A673 (cell line): ENCODE data around the gene FXN. TPM values are rescaled to one million over a fixed set of nuclear protein-coding genes. Genes with fewer than 3 reads are reported as not detected.

Experiments used
- BruUV-seq: library from RNA; stranded (reverse); fragments of 400-500 nt; replicated peaks from 2 replicates; lab custom pipeline; 2021; lab: Mats Ljungman, UMichigan
- CTCF ChIA-PET: fragments of 300-600 bp; sonication (Branson Sonifier 250); formaldehyde crosslinking; loops from one replicate; lab custom pipeline; 2022; ENCODE audit warnings: antibody characterized with exemption; lab: Charles Lee
- POLR2A ChIA-PET: fragments of 300-600 bp; sonication (Branson Sonifier 250); formaldehyde crosslinking; loops from one replicate; lab custom pipeline; 2022; ENCODE audit warnings: antibody characterized with exemption; ENCODE audit not compliant: low non-redundant PET; lab: Charles Lee
- DNase-seq: peaks from one replicate; pipeline ENCODE4 v3.0.0-alpha.2; 2015; ENCODE audit warnings: low spot score
- H3K27ac ChIP-seq: fragments of 200-600 bp; sonication (generic); 2 replicates; pipeline ENCODE4 v1.5.1; 2016; ENCODE audit warnings: mixed run types, low read depth, mild to moderate bottlenecking, mixed read lengths, antibody characterized with exemption, low read length; ENCODE audit not compliant: poor library complexity, severe bottlenecking
- H3K27me3 ChIP-seq: fragments of 200-600 bp; sonication (generic); replicated peaks from 2 replicates; pipeline ENCODE4 v1.6.1; 2017; ENCODE audit warnings: mixed run types, low read depth, mild to moderate bottlenecking, mixed read lengths, antibody characterized with exemption, low read length; ENCODE audit not compliant: insufficient read depth, poor library complexity
- H3K36me3 ChIP-seq: fragments of 200-600 bp; sonication (generic); 2 replicates; pipeline ENCODE4 v1.6.1; 2016; ENCODE audit warnings: mixed run types, mild to moderate bottlenecking, mixed read lengths, antibody characterized with exemption, low read length; ENCODE audit not compliant: insufficient read depth, poor library complexity, severe bottlenecking
- H3K4me1 ChIP-seq: fragments of 200-600 bp; sonication (generic); 2 replicates; pipeline ENCODE4 v1.6.1; 2017; ENCODE audit warnings: mixed run types, mild to moderate bottlenecking, mixed read lengths, antibody characterized with exemption, low read length; ENCODE audit not compliant: insufficient read depth, poor library complexity, severe bottlenecking
- H3K4me3 ChIP-seq: fragments of 200-600 bp; sonication (generic); 2 replicates; pipeline ENCODE4 v1.5.1; 2016; ENCODE audit warnings: low read depth, mixed run types, mild to moderate bottlenecking, mixed read lengths, low read length; ENCODE audit not compliant: poor library complexity, severe bottlenecking
- H3K9me3 ChIP-seq: fragments of 200-600 bp; sonication (generic); 2 replicates; pipeline ENCODE4 v1.6.1; 2016; ENCODE audit warnings: mixed run types, low read depth, mild to moderate bottlenecking, mixed read lengths, antibody characterized with exemption, low read length; ENCODE audit not compliant: poor library complexity, severe bottlenecking
- EZH2 ChIP-seq: fragments of 200-600 bp; sonication (generic); IDR thresholded peaks from 2 replicates; pipeline ENCODE4 v1.6.1; 2017; ENCODE audit warnings: borderline replicate concordance, low read depth, mild to moderate bottlenecking, mixed read lengths, antibody characterized with exemption, low read length; ENCODE audit not compliant: poor library complexity, severe bottlenecking
- intact Hi-C: fragments of 100-400 bp; cut with micrococcal nuclease; formaldehyde crosslinking; loops from one replicate; pipeline ENCODE4 v1.10.0; 2022; ENCODE audit not compliant: unreplicated experiment
- total RNA-seq: library from RNA; stranded (reverse); gene quantifications from 2 replicates; pipeline ENCODE4 v1.2.3, GENCODE V29; 2021
- TF ChIP-seq, protein P1 (sequence below): fragments of 300-800, 200-600 bp; sonication (generic); conservative IDR thresholded peaks from 2 replicates; pipeline ENCODE4 v1.5.1; 2017; ENCODE audit warnings: low read depth, mild to moderate bottlenecking, antibody characterized with exemption, low read length, moderate library complexity, mixed read lengths

Gene FXN
- total RNA-seq, 1 experiment from 2014 or later: 20.8 TPM

DNA sequence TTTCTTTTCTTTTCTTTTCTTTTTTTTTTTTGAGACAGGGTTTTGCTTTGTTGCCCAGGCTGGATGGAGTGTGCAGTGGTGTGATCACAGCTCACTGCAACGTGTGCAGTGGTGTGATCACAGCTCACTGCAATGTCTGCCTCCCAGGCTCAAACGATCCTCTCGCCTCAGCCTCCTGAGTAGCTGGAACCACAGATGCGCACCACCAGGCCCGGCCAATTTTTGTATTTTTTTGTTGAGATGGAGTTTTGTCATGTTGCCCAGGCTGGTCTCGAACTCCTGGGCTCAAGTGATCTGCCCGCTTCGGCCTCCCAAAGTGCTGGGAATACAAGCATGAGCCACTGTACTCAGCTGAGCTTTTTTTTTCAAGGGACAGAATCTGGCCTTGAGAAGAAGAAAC is 101.8 kb downstream of the FXN start:
- intact Hi-C loops: no loop called here
- POLR2A ChIA-PET: no interaction called here

DNA sequence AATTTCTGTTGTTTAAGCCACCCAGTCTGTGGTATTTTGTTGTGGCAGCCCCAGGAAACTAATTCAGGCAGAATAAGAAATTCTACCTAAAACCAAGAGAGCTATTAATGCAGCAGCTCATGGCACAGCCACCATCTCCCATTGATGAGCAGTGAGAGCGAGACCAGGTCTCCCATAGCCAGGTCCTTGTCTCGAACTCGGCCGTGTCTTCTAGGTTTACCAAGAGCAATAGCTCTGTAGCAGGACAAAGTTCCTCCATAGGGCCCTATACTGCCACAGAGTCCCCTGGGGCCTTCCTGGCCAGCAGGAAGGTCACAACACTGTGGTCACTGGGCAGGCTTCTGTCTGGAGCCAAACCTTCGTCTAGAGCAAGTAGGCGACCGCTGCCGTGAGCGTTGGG is 104.0 kb downstream of the FXN start:
- intact Hi-C loops: no loop called here
- no peak overlapping the region for H3K4me3 ChIP-seq
- CTCF ChIA-PET: no interaction called here
- no peaks in the 10 kb centered on the region for H3K4me1 ChIP-seq
- no TSS peak for BruUV-seq
- POLR2A ChIA-PET: no interaction called here
- no peaks in the 10 kb centered on the region for H3K36me3 ChIP-seq
- H3K27ac ChIP-seq: no peak overlapping the region
- DNase-seq: no peak
- no peaks in the 10 kb centered on the region for H3K9me3 ChIP-seq
- TF ChIP-seq EZH2: no peak
- TF ChIP-seq, protein P1, sequence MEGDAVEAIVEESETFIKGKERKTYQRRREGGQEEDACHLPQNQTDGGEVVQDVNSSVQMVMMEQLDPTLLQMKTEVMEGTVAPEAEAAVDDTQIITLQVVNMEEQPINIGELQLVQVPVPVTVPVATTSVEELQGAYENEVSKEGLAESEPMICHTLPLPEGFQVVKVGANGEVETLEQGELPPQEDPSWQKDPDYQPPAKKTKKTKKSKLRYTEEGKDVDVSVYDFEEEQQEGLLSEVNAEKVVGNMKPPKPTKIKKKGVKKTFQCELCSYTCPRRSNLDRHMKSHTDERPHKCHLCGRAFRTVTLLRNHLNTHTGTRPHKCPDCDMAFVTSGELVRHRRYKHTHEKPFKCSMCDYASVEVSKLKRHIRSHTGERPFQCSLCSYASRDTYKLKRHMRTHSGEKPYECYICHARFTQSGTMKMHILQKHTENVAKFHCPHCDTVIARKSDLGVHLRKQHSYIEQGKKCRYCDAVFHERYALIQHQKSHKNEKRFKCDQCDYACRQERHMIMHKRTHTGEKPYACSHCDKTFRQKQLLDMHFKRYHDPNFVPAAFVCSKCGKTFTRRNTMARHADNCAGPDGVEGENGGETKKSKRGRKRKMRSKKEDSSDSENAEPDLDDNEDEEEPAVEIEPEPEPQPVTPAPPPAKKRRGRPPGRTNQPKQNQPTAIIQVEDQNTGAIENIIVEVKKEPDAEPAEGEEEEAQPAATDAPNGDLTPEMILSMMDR: no peak
- H3K27me3 ChIP-seq: no peaks in the 10 kb centered on the region

More for the DNA sequence above, 101.8 kb downstream of the FXN start:
- Histone ChIP-seq H3K4me3 (no peak overlapping the region), H3K27ac (no peak overlapping the region), H3K27me3 (no peaks in the 10 kb centered on the region), H3K36me3 (no peaks in the 10 kb centered on the region), H3K4me1 (no peaks in the 10 kb centered on the region), H3K9me3 (no peaks in the 10 kb centered on the region)
- no peak for DNase-seq
- CTCF ChIA-PET: no interaction called here
- no peak for TF ChIP-seq EZH2
- TF ChIP-seq, protein P1: no peak
- BruUV-seq: no TSS peak

DNA sequence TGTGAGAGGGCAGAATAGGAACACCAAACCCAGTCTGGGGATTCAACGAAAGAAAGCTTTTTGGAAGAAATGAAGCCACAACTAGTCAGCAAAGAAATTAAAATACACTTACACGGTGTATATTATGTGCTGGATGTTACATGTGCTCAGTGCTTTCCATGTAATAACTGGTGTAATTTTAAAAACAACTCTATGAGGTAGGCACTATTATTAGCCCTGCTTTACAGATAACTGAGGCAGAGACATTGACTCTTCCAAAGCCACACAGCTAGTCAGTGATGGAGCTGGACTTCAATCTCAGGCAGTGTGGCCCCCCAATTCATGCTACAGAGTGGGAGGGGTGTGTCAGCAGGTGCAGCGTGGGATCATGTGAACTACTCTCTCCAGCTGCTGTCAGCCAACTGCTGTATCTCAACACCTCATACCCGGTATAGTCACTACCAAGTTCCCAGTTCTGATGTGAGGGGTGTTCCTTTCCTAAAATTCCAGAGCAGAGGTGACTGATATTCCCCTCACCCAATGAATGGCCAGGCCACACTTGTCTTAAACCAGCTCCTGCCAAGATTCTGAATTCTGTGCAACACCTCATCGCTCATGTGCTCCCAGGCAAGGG is 104.7 kb downstream of the FXN start:
- peaks cover 3% of the 10 kb centered on the region for H3K4me1 ChIP-seq
- ChIA-PET POLR2A (no interaction called here), CTCF (no interaction called here)
- TF ChIP-seq, protein P1: no peak
- BruUV-seq: no TSS peak
- H3K9me3 ChIP-seq: no peaks in the 10 kb centered on the region
- no peak overlapping the region for H3K4me3 ChIP-seq
- no peaks in the 10 kb centered on the region for H3K36me3 ChIP-seq
- H3K27ac ChIP-seq: no peak overlapping the region
- intact Hi-C loops: no loop called here
- DNase-seq: no peak
- H3K27me3 ChIP-seq: no peaks in the 10 kb centered on the region
